Trophoblast cell (in vitro differentiated cells and primary cell): Measurements from ENCODE around the gene MSANTD3. TPM values are rescaled to one million over a fixed set of nuclear protein-coding genes. Genes with fewer than 3 reads are reported as not detected.
"Not testable (repeated sequence)": the region's sequence is repeated elsewhere in the genome, so short reads cannot be mapped to it uniquely, and the experiment has no call there.

Experiments
- DNase-seq, 2 donors: peaks; one replicate each; pipeline ENCODE4 v3.0.0-alpha.2; 2016
- H2AFZ ChIP-seq: 2 replicates; pipeline ENCODE4 v1.6.1; 2013; ENCODE audit warnings: low read length, moderate library complexity, mild to moderate bottlenecking; ENCODE audit not compliant: insufficient read depth, poor library complexity
- H2AK5ac ChIP-seq: 2 replicates; pipeline ENCODE4 v1.6.1; 2013; ENCODE audit warnings: mild to moderate bottlenecking, low read length
- H2BK120ac ChIP-seq: 2 replicates; pipeline ENCODE4 v1.6.1; 2013; ENCODE audit warnings: low read length, mild to moderate bottlenecking, moderate library complexity; ENCODE audit not compliant: insufficient read depth, poor library complexity
- H2BK12ac ChIP-seq: 2 replicates; pipeline ENCODE4 v1.6.1; 2013; ENCODE audit warnings: mild to moderate bottlenecking, low read length, moderate library complexity
- H2BK5ac ChIP-seq: 2 replicates; pipeline ENCODE4 v1.6.1; 2013; ENCODE audit warnings: low read length, low read depth, moderate library complexity, mild to moderate bottlenecking; ENCODE audit not compliant: poor library complexity
- H3K14ac ChIP-seq: 2 replicates; pipeline ENCODE4 v1.6.1; 2013; ENCODE audit warnings: mild to moderate bottlenecking, low read length
- H3K18ac ChIP-seq: 2 replicates; pipeline ENCODE4 v1.6.1; 2013; ENCODE audit warnings: mild to moderate bottlenecking, low read length
- H3K23ac ChIP-seq: 2 replicates; pipeline ENCODE4 v1.6.1; 2013; ENCODE audit warnings: low read length
- H3K27ac ChIP-seq: 2 replicates; pipeline ENCODE4 v1.5.1; 2013; ENCODE audit warnings: low read depth, mild to moderate bottlenecking, inconsistent platforms, low read length, moderate library complexity
- H3K27me3 ChIP-seq: 2 replicates; pipeline ENCODE4 v1.6.1; 2013; ENCODE audit warnings: inconsistent platforms, mild to moderate bottlenecking, low read length, moderate library complexity; ENCODE audit not compliant: insufficient read depth
- H3K36me3 ChIP-seq, 2 experiments: 1 replicate in 1 of 2; 2 replicates in 1 of 2; pipeline ENCODE4 v1.6.1; 2013; ENCODE audit warnings: low read length in 2 of 2, mild to moderate bottlenecking in 2 of 2, moderate library complexity in 1 of 2; ENCODE audit not compliant: insufficient read depth in 2 of 2, control insufficient read depth in 1 of 2
- H3K4ac ChIP-seq: 2 replicates; pipeline ENCODE4 v1.6.1; 2013; ENCODE audit warnings: low read depth, mild to moderate bottlenecking, low read length, moderate library complexity
- H3K4me1 ChIP-seq, 2 experiments: 1 replicate in 1 of 2; 2 replicates in 1 of 2; pipeline ENCODE4 v1.6.1; 2013; ENCODE audit warnings: low read length in 2 of 2, mild to moderate bottlenecking in 2 of 2, moderate library complexity in 1 of 2; ENCODE audit not compliant: insufficient read depth in 2 of 2, control insufficient read depth in 1 of 2
- H3K4me2 ChIP-seq: 2 replicates; pipeline ENCODE4 v1.6.1; 2013; ENCODE audit warnings: inconsistent platforms, mild to moderate bottlenecking, low read length, moderate library complexity
- H3K4me3 ChIP-seq: 2 replicates; pipeline ENCODE4 v1.5.1; 2013; ENCODE audit warnings: mild to moderate bottlenecking, low read depth, low read length, inconsistent platforms
- H3K79me1 ChIP-seq: one replicate; pipeline ENCODE4 v1.6.1; 2013; ENCODE audit warnings: low read length
- H3K79me2 ChIP-seq: 2 replicates; pipeline ENCODE4 v1.6.1; 2013; ENCODE audit warnings: low read length, mild to moderate bottlenecking; ENCODE audit not compliant: control insufficient read depth, insufficient read depth, poor library complexity
- H3K9ac ChIP-seq: 2 replicates; pipeline ENCODE4 v1.6.1; 2013; ENCODE audit warnings: mild to moderate bottlenecking, low read length
- H3K9me3 ChIP-seq: 2 replicates; pipeline ENCODE4 v1.6.1; 2013; ENCODE audit warnings: low read depth, mild to moderate bottlenecking, control low read depth, inconsistent platforms, low read length; ENCODE audit not compliant: insufficient read depth
- H4K12ac ChIP-seq: 2 replicates; pipeline ENCODE4 v1.6.1; 2013; ENCODE audit warnings: low read depth, mild to moderate bottlenecking, low read length, moderate library complexity
- H4K8ac ChIP-seq: 2 replicates; pipeline ENCODE4 v1.6.1; 2013; ENCODE audit warnings: low read depth, mild to moderate bottlenecking, low read length, moderate library complexity
- H4K91ac ChIP-seq: one replicate; pipeline ENCODE4 v1.6.1; 2013; ENCODE audit warnings: low read depth, mild to moderate bottlenecking, low read length, moderate library complexity
- WGBS: extraction: QIAGEN DNeasy Blood & Tissue Kit; methylation state at CpG from one replicate; pipeline ENCODE4 v1.1.7; 2013; ENCODE audit warnings: missing lambda C conversion rate; ENCODE audit not compliant: insufficient read length, insufficient coverage; ENCODE audit errors: extremely low coverage; 5-methylcytosine and 5-hydroxymethylcytosine counted together
- polyA plus RNA-seq: library from polyadenylated mRNA; stranded (reverse); fragments of 200-250 nt; gene quantifications from 2 replicates; pipeline ENCODE4 v1.2.3, GENCODE V29; 2013

Gene MSANTD3
- polyA plus RNA-seq: 53.2 and 53.8 TPM in 2 replicates

GRCh38 chr9:100426530-100427365, at the start of gene MSANTD3:
Gene MSANTD3, plus strand, starts transcription at chr9:100427143. Its CDS starts 14,796 bp downstream, at chr9:100441939.
- H3K27me3 ChIP-seq: no peaks in the 10 kb centered on the region
- DNase-seq: peak; percentile 46 to 75

GRCh38 chr9:100379862-100380261, 47.1 kb upstream of the MSANTD3 start:
- WGBS: no CpG with 5 or more reads among the region's 4 CpGs
- Histone ChIP-seq H3K79me2 (no peaks in the 10 kb centered on the region), H3K27ac (peak overlapping the region; percentile 10), H3K79me1 (peaks cover 9% of the 10 kb centered on the region), H3K4me2 (no peak overlapping the region), H2BK5ac (peak overlapping the region; percentile 4), H3K23ac (no peak overlapping the region), H3K36me3 (no peaks in the 10 kb centered on the region), H4K8ac (peak overlapping the region; percentile 6), H4K91ac (peak overlapping the region; percentile 75), H2BK120ac (peak overlapping the region; percentile 25), H3K4me1 (peaks cover 5% of the 10 kb centered on the region in 2 experiments), H3K18ac (no peak overlapping the region), H2AK5ac (no peak overlapping the region), H3K9ac (no peak overlapping the region), H2BK12ac (peak overlapping the region; percentile 27), H4K12ac (no peak overlapping the region), H3K9me3 (no peaks in the 10 kb centered on the region), H3K4ac (no peak overlapping the region), H3K4me3 (no peak overlapping the region), H3K27me3 (no peaks in the 10 kb centered on the region), H3K14ac (peak overlapping the region; percentile 14), H2AFZ (no peak overlapping the region)
- peak in 1 of 2 donors; percentile 38 for DNase-seq

More at GRCh38 chr9:100426530-100427365, at the start of gene MSANTD3:
- H3K4ac ChIP-seq: peak within 1 kb of the TSS; percentile 72
- peak within 1 kb of the TSS; percentile 79 for H3K4me2 ChIP-seq
- H2AFZ ChIP-seq: peak within 1 kb of the TSS; percentile 93
- peak within 1 kb of the TSS; percentile 87 for H4K8ac ChIP-seq
- H2BK5ac ChIP-seq: peak within 1 kb of the TSS; percentile 96
- no peaks in the 10 kb centered on the region for H3K9me3 ChIP-seq
- H4K12ac ChIP-seq: peak within 1 kb of the TSS; percentile 63
- H3K27ac ChIP-seq: peak within 1 kb of the TSS; percentile 99
- peak within 1 kb of the TSS; percentile 3 for H2AK5ac ChIP-seq
- H3K4me1 ChIP-seq: peaks cover 4 to 21% of the 10 kb centered on the region in 2 experiments
- H3K4me3 ChIP-seq: peak within 1 kb of the TSS; percentile 75
- peak within 1 kb of the TSS; percentile 55 for H2BK120ac ChIP-seq
- no CpG with 5 or more reads among the region's 80 CpGs for WGBS
- peak within 1 kb of the TSS; percentile 83 for H3K9ac ChIP-seq
- peak within 1 kb of the TSS; percentile 88 for H4K91ac ChIP-seq
- H2BK12ac ChIP-seq: peak within 1 kb of the TSS; percentile 90
- H3K79me1 ChIP-seq: peaks cover 23% of the 10 kb centered on the region
- peak within 1 kb of the TSS; percentile 87 for H3K14ac ChIP-seq
- peak within 1 kb of the TSS; percentile 25 for H3K18ac ChIP-seq
- H3K36me3 ChIP-seq: no peaks in the 10 kb centered on the region
- H3K79me2 ChIP-seq: peaks cover 15% of the 10 kb centered on the region
- H3K23ac ChIP-seq: no peak within 1 kb of the TSS

- no CpG with 5 or more reads among the region's 21 CpGs for WGBS
- not testable (repeated sequence) for H4K12ac ChIP-seq, H3K4ac ChIP-seq
Observed at GRCh38 chr9:100392989-100393388, 34.0 kb upstream of the MSANTD3 start.

GRCh38 chr9:100394032-100394695, 32.8 kb upstream of the MSANTD3 start:
- H3K36me3 ChIP-seq: peaks cover 0 to 2% of the 10 kb centered on the region in 2 experiments
- H3K9ac ChIP-seq: no peak overlapping the region
- no peak overlapping the region for H3K14ac ChIP-seq
- H3K4ac ChIP-seq: no peak overlapping the region
- no peak overlapping the region for H4K8ac ChIP-seq
- H4K91ac ChIP-seq: no peak overlapping the region
- no peak overlapping the region for H3K27ac ChIP-seq
- H2BK120ac ChIP-seq: no peak overlapping the region
- no peak overlapping the region for H2BK5ac ChIP-seq
- no peaks in the 10 kb centered on the region for H3K79me1 ChIP-seq
- H3K23ac ChIP-seq: no peak overlapping the region
- H4K12ac ChIP-seq: no peak overlapping the region
- no peak overlapping the region for H3K4me3 ChIP-seq
- no peaks in the 10 kb centered on the region for H3K27me3 ChIP-seq
- no peaks in the 10 kb centered on the region for H3K4me1 ChIP-seq
- no peak overlapping the region for H2AFZ ChIP-seq
- H3K4me2 ChIP-seq: no peak overlapping the region
- no peaks in the 10 kb centered on the region for H3K79me2 ChIP-seq
- no peak overlapping the region for H3K18ac ChIP-seq
- no peak overlapping the region for H2AK5ac ChIP-seq
- peaks cover 5% of the 10 kb centered on the region for H3K9me3 ChIP-seq
- DNase-seq: no peak
- H2BK12ac ChIP-seq: no peak overlapping the region

More at GRCh38 chr9:100392989-100393388, 34.0 kb upstream of the MSANTD3 start:
- not testable (repeated sequence) for H3K79me1 ChIP-seq, H3K9me3 ChIP-seq, H3K27me3 ChIP-seq, H2AK5ac ChIP-seq, H3K36me3 ChIP-seq, H4K91ac ChIP-seq, H3K79me2 ChIP-seq, H3K9ac ChIP-seq, H2BK12ac ChIP-seq, H2BK120ac ChIP-seq, H3K4me3 ChIP-seq, H2AFZ ChIP-seq, H3K4me2 ChIP-seq, H3K4me1 ChIP-seq, H3K14ac ChIP-seq, H4K8ac ChIP-seq, H3K27ac ChIP-seq, DNase-seq, H2BK5ac ChIP-seq, H3K23ac ChIP-seq, H3K18ac ChIP-seq
